Mucosa of descending colon (tissue), 3 donors: ENCODE results near the gene CCDC157. TPM values are rescaled to one million over a fixed set of nuclear protein-coding genes. Genes with fewer than 3 reads are reported as not detected.

Source experiments
- ATAC-seq: fragments of 200-7000 bp; cut with Tn5 transposase; one replicate; pipeline ENCODE4 v1.9.1; 2020; ENCODE audit warnings: mild to moderate bottlenecking, moderate library complexity
- DNase-seq, 3 donors: peaks; one replicate each; pipeline ENCODE4 v3.0.0-alpha.2; 2020
- H3K36me3 ChIP-seq: fragments of 200-600 bp; one replicate; pipeline ENCODE4 v1.8.0; 2021; ENCODE audit warnings: low read depth, mild to moderate bottlenecking
- H3K4me1 ChIP-seq: fragments of 200-600 bp; one replicate; pipeline ENCODE4 v1.8.0; 2021; ENCODE audit warnings: low read depth, mild to moderate bottlenecking
- H3K4me3 ChIP-seq: fragments of 200-600 bp; one replicate; pipeline ENCODE4 v1.8.0; 2021; ENCODE audit warnings: mild to moderate bottlenecking
- H3K9me3 ChIP-seq: fragments of 200-600 bp; one replicate; pipeline ENCODE4 v1.8.0; 2021; ENCODE audit warnings: mild to moderate bottlenecking
- intact Hi-C, 2 donors: fragments of 100-400 bp; cut with DNase I in 1 of 2; cut with micrococcal nuclease in 1 of 2; formaldehyde crosslinking; loops; one replicate each; pipeline versions ENCODE4 v1.11.0 to v1.11.1; 2022; cut with DNase I, micrococcal nuclease
- total RNA-seq, 3 donors: library from RNA; stranded (reverse); fragmentation: NEBNext Ultra II Directional in 2 of 3; extraction: Animal tissue kit (Norgen Biotek cat#: 25700) in 2 of 3; gene quantifications; one replicate each; pipeline versions ENCODE4 v1.2.1 to v1.2.4, GENCODE V29; 2021 to 2023
- TF ChIP-seq, protein P1 (sequence below): fragments of 200-600 bp; IDR thresholded peaks from one replicate; pipeline ENCODE4 v1.8.0; 2022; ENCODE audit warnings: antibody characterized with exemption, mild to moderate bottlenecking
- donor health status: DM: no; HTN: no; CAD: no; lungs with moderate emphysema.
- donor health status: DM: no; HTN: no; CAD: no.
- donor health status: DM: no; HTN: yes; CAD: no.

The CCDC157 gene
- total RNA-seq, 3 donors from 2014 or later: 1.6 to 2.2 (median 1.8) TPM

DNA sequence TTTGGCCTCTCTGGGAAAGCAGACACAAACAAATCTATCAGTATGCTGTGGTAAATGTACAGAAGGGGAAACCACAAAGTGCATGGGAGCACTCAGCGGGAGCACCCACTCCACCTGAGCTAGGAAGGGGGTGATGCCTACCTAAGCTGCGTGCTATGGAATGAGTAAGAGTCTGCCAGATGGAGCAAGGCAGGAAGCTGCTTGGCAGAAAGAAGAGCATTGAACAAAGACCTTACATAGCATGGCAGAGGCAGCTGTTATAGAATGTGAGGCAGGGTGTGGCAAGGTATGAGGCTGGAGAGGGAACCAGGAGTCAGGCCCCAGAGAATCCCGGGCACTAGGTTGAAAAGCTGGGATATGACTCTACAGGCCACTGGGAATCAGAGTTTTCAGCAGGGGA is 55.0 kb downstream of the CCDC157 start:
- H3K36me3 ChIP-seq: no peaks in the 10 kb centered on the region
- ATAC-seq (no peak), DNase-seq (no peak)
- H3K4me1 ChIP-seq: peaks cover 5% of the 10 kb centered on the region
- intact Hi-C loops: no loop called here
- no peaks in the 10 kb centered on the region for H3K9me3 ChIP-seq
- H3K4me3 ChIP-seq: no peak overlapping the region
- TF ChIP-seq, protein P1, sequence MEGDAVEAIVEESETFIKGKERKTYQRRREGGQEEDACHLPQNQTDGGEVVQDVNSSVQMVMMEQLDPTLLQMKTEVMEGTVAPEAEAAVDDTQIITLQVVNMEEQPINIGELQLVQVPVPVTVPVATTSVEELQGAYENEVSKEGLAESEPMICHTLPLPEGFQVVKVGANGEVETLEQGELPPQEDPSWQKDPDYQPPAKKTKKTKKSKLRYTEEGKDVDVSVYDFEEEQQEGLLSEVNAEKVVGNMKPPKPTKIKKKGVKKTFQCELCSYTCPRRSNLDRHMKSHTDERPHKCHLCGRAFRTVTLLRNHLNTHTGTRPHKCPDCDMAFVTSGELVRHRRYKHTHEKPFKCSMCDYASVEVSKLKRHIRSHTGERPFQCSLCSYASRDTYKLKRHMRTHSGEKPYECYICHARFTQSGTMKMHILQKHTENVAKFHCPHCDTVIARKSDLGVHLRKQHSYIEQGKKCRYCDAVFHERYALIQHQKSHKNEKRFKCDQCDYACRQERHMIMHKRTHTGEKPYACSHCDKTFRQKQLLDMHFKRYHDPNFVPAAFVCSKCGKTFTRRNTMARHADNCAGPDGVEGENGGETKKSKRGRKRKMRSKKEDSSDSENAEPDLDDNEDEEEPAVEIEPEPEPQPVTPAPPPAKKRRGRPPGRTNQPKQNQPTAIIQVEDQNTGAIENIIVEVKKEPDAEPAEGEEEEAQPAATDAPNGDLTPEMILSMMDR: no peak

DNA sequence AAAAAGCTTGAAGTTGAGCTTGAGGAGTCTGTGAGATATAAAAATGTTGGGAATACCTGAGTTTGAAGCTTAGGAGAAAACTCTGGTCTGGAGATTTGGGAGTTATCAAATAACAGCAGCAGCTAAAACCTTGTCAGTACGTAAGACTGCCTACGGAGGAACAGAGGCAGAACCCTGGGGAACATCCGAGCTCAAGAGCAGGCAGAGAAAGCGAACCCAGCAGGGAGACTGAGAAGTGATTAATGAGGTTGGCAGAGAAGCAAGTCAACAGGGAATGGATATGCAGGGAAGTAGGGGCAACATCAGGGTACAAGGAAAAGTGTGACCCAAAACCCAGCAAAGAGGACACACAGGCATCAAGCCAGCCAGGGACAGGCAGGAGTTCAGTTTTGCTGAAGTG is 56.2 kb downstream of the CCDC157 start:
- Histone ChIP-seq H3K4me3 (no peak overlapping the region), H3K36me3 (no peaks in the 10 kb centered on the region), H3K4me1 (peaks cover 5% of the 10 kb centered on the region), H3K9me3 (no peaks in the 10 kb centered on the region)
- no peak for DNase-seq
- TF ChIP-seq, protein P1: no peak
- intact Hi-C loops: no loop called here
- no peak for ATAC-seq

DNA sequence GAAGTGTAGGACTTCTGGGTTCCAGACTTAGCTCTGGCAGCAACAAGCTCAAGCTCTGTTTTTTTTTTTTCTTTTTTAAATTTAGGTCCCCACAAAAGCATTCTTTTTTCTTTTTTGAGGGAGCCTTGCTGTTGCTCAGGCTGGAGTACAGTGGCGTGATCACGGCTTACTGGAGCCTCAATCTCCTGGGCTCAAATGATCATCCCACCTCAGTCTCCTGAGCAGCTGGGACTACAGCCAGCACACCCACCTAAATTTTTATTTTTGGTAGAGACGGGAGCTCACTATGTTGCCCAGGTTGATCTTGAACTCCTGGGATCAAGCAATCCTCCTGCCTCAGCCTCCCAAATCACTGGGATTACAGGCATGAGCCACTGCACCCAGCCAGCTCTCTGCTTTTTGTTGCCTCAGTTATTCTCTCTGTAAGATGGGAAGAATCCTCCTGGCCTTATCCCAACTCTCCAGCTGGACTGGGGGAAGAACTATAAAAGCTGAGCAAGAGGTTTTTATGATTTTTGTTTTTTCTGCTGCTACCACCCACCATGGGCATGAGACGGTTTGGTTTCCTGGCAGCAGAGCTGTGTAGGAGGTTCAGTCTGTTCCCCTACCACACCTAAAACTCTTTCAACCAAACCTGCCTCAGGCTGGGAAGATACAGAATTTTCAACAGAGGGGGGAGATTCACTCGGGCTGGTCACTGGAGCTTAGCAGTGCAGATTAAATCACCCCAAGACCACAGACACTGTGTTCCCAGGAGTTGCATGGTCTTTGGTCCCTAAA is 57.1 kb downstream of the CCDC157 start:
- H3K36me3 ChIP-seq: no peaks in the 10 kb centered on the region
- H3K4me3 ChIP-seq: no peak overlapping the region
- peaks cover 5% of the 10 kb centered on the region for H3K4me1 ChIP-seq
- intact Hi-C loops: no loop called here
- no peaks in the 10 kb centered on the region for H3K9me3 ChIP-seq
- ATAC-seq (no peak), DNase-seq (no peak)
- TF ChIP-seq, protein P1: no peak

DNA sequence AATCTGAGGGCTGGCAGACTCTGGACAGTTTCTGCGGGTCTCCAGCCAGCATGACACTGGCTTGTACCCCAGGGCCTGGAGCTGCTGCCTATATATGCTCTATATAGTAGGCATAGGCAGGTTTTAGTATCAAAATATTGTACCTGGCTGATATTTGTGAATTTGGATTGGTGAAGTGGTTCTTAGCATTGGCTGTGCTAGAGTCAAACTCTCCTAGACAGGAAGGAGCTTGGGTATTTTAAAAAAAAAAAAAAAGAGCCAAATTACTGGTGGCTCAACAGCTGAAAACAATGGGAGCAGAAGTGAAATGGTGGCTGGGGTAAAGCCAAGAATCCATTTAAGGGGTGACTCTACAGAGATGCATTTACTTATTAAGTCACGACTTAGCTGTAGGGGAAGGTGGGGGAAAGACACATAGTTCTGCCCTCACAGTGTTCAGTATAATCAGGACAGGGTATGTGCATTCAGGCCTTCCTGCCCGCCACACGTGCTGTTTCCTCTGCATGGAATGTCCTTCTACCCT is 57.8 kb downstream of the CCDC157 start:
- Histone ChIP-seq H3K4me3 (no peak overlapping the region), H3K4me1 (peaks cover 5% of the 10 kb centered on the region), H3K9me3 (no peaks in the 10 kb centered on the region), H3K36me3 (no peaks in the 10 kb centered on the region)
- intact Hi-C loops: no loop called here
- no peak for DNase-seq
- no peak for ATAC-seq
- TF ChIP-seq, protein P1: no peak

DNA sequence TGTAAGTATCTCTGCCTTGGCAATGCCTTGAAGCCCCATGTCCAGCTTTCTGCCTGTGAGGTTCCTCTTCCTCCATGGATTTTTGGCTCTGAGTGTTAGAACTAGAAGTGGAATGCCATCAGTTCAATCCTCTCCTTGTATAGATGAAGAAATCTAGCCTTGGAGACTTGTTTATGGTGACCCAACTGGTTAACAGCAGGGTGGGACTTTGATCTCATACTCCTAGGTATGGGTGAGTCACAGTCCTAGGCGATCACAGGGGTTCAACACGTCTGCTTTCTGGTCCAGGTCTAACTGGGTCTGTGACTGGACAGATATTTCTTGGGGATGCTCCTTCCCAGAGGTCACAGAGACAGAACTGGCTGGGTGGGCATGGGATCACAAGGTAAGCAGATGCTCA is 59.6 kb downstream of the CCDC157 start:
- no peak for DNase-seq
- Histone ChIP-seq H3K36me3 (no peaks in the 10 kb centered on the region), H3K9me3 (no peaks in the 10 kb centered on the region), H3K4me3 (no peak overlapping the region), H3K4me1 (peaks cover 9% of the 10 kb centered on the region)
- intact Hi-C loops: no loop called here
- ATAC-seq: peak; percentile 93
- TF ChIP-seq, protein P1: no peak
